Measurements from ENCODE around the gene ASB3.

ASB3 gene

DNA sequence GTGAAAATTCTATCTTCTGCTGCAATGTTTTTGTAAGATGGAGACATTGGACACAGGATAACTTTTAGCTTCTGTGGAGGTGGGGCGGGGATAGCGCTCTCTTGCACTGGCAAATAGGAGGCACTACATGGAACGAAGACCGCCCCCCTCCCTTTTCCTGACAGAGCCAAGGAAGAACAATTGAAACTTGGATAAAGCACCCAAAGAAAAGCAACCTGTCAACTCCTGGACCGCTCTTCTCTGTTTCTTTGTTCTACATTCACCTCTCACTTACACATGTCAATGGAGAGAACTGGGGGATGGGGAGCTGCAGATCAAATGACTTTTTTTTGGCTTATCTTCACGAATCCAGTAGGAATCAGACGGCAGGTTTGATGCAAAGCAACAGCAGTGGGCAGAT, 145.5 kb downstream of the ASB3 start:
- no peak for DNase-seq

DNA sequence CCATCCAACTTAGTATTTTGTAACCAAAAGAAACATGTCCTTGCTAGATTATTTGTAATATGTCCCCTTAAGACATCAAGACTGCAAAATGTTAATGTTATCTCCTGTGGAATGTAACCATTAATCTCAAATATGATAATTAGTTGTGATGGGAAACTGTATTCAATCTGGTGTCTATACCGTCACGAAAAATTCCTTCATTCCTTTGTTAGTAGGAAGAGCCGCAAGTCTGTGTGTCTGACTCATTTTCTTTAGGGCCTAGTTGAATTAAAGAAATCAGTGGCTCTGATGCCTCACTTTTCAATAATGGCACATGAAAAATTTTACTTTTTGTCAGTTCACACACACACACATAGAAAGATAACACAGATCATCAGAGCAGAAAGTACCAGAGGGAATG, 146.3 kb downstream of the ASB3 start:
- DNase-seq, result no peak

DNA sequence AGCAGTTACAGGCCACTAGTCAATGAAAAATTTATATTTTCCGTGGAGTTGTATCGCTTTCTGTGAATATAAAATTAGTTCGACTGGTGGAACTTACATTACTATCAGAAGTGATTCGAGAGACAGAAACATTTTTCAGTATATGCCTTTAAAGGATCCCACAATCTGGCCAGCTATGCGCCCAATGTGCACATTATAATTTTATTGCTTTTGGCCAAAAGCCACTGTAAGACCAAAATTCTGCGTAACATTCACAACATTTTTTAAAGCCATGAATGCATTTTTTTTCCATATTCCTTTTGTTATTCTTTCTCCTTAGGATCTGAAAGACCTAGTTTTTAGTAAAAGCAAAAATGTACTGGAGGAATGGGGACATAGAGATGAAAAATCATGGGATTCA, 150.2 kb downstream of the ASB3 start:
- DNase-seq, result no peak

- DNase-seq, result no peak
Observed at GRCh38 chr2:53636109-53636508, 150.6 kb downstream of the ASB3 start.

- DNase-seq, result no peak
Observed at GRCh38 chr2:53635694-53636093, 151.1 kb downstream of the ASB3 start.

DNA sequence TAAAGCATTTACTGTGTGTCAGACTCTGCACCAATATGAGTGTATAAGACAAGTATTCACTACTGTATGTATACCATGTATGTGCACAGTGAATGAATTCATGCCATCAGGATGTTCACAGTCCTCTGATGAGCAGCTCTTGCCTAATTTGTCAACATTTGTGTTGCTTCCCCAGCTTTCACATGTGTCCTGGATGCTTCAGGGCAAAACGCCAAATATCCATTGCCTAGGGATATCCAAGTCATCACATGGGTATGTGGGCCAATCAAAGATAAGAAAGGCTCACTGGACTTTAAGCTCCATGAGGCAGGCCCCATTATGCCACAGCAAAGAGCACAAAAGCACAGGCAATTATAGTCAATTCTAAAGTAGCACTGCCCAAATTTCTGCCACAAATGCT, 153.3 kb downstream of the ASB3 start:
- DNase-seq, result no peak

DNA sequence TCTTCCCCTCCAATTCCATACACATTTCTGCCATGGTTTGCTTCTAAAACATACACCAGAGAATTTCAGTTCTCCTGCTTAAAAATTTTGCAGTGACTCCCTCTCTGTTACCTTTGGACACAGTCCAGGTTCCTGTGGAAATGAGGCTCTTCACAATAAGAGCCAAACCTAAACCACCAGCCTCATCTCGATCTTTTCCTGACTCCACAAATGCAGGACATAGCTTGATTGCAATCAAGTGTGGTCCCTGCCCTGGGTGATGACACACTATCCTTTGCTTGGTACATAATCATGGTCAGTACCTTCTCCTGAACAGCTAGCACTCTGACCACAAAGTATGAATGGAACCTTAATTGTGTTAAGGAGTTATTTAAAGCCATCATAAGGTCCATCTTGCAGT, 154.0 kb downstream of the ASB3 start:
- no peak for DNase-seq

DNA sequence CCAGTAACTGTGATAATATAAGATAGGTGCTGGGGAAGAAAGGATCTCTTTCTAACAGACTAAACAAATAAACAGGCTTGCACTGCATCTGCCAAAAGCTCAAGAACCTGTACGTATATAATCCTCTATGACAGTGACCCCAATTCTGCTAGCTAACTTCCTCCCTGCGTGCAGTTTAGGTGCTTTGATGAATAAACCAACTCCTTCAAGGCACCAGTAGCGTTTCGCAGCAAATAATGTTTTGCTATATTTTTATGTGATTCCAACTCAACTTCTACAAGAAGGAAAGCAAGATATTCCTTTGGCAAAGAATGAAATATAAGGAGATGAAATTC, 154.7 kb downstream of the ASB3 start:
- DNase-seq, result no peak

GRCh38 chr2:53631313-53632125, 155.2 kb downstream of the ASB3 start:
- no peak for DNase-seq

GRCh38 chr2:53630026-53630606, 156.6 kb downstream of the ASB3 start:
- DNase-seq, result no peak

GRCh38 chr2:53629501-53629900, 157.3 kb downstream of the ASB3 start:
- DNase-seq, result no peak

DNA sequence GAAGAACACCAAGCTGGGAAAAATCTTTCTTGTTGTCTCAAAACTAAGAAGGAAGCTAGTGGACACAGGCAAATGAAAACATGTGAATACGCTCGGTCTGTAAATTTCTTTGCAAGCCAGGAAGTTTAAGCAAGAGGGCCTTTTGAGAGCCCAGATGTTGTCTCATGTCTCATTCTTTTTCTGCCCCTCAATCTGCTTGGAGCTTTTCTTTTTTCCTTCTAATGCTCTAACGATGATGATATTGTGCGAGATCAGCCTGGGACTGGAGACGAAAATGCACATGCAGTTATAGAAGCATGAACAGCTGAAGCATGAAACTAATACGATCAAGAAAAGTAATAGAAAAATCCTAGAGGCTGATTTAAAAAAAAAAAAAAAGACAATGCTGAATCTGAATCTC, 157.8 kb downstream of the ASB3 start:
- no peak for DNase-seq

DNA sequence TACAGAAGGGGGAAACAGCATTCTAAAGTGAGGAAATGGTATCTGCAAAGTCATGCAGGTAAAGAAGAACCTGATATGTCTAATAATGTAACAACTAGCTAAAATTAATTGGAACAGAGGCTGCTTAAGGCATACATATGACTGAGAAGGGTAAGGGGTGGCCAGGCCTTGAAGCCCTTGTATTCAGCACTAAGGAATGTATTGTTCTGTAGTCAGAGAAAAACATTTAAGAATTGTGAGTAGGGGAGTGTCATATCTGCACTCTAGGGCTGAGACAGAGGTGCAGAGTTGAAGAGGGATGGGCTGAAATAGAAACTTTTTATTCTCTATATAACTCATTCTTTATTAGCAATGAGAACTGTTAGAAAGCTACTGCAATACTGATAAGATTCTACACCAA, 164.6 kb downstream of the ASB3 start:
- no peak for DNase-seq

- no peak for DNase-seq
Observed at GRCh38 chr2:53620981-53621380, 165.8 kb downstream of the ASB3 start.

Data from eye (tissue), 1 donor.